NCI-H1694 (cell line): ENCODE measurements around the gene NBDY.
"Not testable (repeated sequence)": the region's sequence is repeated elsewhere in the genome, so short reads cannot be mapped to it uniquely, and the experiment has no call there.

Source experiments
- DNase-seq: peaks from one replicate; lab custom pipeline; 2025; lab: John Stamatoyannopoulos, UW

The NBDY gene

DNA sequence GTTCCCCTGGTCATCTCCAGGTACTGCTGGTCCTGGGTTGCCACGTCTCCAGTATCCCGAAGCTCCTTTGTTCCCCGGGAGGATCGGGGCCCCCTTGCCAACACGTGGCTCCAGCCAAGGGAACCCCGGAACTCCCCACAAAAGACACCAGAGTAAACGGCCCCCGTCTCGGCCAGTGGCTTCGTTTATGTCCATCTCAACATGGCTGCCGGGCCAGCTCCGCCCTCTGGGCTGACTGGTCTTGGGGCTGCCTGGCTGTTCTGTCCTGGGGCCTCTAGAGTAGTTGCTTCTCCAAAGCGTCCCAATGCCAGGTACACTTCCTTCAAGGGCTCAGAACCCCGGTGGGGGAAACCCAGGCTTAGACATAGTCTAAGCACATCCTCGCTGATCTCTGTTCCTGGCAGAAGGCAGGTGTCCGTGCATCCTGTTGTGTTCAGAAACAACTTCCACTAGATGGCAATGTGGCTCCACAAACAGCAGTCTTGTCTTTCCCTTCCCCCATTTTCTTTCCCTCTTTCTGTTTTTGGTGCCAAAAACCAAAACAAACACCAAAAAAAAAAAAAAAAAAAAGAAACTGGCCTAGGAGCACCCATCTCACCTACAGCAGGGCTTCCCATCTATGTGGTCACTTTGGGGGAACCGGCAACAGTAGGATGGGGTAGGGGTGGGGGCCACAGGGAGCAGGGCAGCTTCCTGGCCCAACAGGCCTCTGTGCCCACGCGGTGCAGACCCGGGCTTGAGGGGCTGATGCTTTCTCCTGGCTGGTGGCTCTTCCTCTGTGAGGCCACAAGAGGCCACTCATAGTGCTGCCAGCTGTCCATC lies 35.3 kb downstream of the NBDY start:
- DNase-seq: no peak

DNA sequence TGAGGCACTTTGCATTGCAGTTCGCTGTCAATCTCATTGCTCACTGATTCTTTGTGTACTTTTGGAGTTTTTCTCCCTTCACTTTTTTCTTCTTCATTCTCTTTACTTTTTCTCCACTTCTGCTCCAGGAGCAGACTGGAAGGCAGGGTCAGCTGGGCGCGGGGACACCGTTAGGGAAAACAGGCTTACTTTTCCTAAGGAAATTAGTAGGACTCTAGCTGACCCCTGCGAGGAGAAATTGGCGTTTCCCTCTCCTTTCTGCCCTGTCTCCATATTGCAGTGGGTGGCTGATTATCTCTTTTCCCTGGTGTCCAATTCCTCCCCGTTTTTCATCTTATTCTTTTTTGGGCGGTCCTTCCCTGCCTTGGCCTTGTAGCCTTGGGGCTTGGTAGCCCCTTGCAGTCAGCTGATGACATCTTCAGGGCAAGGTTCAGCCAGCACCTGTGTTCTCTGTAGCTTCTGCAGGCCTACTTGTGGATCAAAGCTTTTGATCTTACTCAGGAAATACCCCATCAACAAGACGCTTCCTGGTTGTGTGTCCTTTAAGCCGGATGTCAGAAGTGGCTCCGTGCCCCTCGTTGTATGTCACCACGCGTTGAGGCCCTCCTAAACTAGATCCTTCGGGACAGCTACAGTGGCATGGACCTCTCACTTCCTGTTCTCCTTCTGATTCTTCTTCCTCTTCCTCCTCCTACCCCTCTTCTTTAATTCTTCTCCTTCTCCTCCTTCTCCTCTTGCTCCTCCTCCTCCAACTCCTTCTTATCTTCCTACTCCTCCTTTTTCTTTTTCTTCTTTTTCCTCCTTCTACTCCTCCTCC lies 36.1 kb downstream of the NBDY start:
- DNase-seq: no peak

DNA sequence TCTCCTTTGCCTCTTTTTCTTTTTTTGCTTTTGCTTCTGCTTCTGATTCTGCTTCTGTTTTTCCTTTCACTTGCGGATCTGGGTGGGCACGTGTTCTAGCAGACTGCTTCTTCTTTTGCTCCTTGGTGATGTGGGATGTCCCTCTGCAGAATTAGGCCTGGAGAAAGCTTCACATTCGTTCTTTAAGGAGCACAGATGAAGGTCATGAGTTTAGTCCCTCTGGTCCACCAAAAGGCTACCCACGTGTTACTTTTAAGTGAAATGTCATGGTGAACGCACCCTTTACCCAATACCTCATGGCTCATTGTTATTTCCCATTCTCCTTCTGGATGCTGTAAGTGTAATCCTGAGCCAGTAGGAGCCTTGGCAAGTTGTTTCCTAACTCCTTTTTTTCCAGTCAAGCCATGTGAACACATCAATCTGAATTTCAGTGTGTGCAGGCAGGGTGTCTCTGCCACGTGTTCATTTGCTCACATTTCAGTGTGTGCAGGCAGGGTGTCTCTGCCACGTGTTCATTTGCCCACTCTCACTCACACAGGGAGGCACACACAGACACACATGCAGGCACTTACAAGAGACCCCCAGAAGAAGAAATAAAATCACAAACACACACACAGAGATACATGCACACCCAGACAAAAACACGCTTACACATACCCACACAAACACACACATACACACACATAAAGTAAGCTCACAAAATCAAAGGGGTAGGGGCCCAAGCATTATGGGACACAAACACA lies 36.9 kb downstream of the NBDY start:
- no peak for DNase-seq

DNA sequence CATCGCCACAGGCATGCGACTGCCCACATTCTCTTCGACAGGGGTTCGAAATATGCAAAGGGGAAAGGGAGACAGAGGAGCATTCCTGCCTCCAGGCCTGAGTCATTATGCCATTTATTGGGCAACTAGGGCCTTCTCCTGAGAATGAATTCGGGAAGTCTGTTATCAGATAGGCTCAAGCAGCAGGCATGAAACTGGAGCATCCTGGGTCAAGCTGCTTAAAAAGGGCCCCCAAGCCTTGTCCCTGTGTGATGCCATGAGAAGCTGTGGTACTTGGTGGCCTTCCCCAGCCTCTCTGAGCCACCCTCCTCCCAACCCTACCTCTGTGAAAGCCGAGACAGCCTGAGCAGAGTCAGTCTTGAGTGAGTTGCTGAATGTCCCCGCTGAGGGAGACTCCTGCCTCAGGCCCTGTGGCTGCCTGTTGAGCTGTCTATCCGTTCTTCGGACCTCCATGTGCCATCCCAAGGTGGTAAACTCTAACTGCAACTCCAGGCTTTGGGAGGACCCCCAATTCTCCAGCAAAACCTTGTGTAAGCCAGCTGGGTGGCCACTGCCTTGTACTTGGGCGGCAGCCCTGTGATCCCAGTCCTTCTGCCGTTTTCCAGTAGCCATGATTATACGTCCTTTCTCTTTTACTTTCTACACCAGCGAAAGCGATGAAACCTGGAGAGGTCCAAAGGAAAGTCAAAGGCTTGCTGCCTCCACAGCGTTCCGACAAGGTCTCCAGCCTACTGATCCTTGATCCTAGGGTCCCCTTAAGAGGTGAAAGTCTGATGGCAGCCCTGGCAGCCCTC lies 37.7 kb downstream of the NBDY start:
- no peak for DNase-seq

DNA sequence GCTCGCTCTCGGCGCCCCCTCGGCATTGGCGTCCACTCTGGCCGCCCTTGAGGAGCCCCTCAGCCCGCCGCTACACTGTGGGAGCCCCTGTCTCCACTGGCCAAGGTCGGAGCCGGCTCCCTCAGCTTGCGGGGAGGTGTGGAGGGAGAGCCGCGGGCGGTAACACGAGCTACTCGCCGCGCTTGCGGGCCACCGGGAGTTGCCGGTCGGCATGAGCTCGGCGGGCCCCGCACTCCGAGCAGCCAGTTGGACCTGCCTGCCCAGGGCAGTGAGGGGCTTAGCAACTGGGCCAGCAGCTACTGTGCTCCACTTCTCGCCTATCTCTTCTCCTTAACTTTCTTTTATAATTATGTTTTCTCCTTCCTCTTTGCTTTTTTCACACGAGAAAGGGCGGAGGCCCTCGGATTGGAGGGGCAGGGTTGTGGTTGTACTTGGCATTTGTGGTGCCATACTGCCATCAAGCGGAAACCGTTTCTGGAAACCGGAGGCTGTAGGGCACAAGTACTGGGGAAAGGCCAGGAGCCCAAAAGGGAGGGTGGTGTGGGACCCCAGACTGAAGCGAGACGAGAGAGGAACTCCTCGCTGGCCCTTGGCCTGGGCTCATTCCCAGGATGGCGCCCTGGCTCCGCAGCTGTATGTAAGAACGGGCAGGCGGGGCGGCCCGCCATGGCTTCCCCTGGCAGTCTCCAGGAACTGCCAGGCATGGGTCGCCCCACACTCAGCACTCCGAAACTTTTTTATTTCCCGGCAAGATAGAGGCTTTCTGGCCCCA lies 38.5 kb downstream of the NBDY start:
- DNase-seq: not testable (repeated sequence)

DNA sequence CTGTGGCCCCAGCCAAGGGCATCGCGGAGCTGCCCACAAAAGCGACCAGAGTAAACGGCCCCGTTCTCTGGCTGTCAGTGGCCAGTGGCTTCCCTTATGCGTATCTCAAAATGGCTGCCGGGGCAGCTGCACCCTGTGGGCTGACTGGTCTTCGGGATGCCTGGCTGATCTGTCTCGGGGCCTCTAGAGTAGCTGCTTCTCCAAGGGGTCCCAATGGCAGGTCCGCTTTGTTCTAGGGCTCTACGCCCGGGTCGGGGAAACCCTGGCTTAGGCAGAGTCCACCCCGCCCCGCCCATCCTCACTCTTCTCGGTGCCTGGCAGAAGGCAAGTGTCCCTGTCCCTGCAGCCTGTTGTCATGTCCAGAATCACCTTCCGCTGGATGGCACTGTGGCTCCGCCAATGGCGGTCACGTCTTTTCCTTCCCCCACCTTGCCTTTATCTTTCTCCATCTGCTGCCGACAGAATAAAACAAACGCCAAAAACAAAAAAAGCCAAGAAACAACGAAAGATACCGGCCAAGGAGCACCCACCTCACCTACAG lies 39.1 kb downstream of the NBDY start:
- not testable (repeated sequence) for DNase-seq

GRCh38 chrX:56772675-56773521 lies 43.9 kb downstream of the NBDY start:
- not testable (repeated sequence) for DNase-seq

GRCh38 chrX:56773522-56774060 lies 44.5 kb downstream of the NBDY start:
- DNase-seq: not testable (repeated sequence)

DNA sequence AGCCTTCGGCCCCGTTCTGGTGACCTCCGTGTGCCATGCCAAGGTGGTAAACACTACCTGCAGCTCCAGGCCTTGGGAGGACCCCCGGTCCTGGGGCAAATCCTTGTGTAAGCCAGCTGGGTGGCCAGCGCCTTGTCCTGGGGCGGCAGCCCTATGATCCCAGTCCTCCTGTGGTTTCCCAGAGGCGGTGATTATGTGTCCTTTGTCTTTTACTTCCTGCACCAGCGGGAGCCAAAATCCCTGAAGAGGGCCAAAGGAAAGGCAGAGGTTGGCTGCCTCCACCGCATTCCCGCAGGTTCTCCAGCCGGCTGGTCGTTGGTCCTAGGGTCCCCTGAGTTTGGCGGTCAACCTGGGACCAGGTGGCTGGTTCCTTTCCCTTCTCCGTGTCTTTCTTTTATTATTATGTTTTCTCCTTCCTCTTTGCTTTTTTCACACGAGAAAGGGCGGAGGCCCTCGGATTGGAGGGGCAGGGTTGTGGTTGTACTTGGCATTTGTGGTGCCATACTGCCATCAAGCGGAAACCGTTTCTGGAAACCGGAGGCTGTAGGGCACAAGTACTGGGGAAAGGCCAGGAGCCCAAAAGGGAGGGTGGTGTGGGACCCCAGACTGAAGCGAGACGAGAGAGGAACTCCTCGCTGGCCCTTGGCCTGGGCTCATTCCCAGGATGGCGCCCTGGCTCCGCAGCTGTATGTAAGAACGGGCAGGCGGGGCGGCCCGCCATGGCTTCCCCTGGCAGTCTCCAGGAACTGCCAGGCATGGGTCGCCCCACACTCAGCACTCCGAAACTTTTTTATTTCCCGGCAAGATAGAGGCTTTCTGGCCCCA lies 49.3 kb downstream of the NBDY start:
- not testable (repeated sequence) for DNase-seq

DNA sequence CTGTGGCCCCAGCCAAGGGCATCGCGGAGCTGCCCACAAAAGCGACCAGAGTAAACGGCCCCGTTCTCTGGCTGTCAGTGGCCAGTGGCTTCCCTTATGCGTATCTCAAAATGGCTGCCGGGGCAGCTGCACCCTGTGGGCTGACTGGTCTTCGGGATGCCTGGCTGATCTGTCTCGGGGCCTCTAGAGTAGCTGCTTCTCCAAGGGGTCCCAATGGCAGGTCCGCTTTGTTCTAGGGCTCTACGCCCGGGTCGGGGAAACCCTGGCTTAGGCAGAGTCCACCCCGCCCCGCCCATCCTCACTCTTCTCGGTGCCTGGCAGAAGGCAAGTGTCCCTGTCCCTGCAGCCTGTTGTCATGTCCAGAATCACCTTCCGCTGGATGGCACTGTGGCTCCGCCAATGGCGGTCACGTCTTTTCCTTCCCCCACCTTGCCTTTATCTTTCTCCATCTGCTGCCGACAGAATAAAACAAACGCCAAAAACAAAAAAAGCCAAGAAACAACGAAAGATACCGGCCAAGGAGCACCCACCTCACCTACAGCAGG lies 50.0 kb downstream of the NBDY start:
- DNase-seq: not testable (repeated sequence)

DNA sequence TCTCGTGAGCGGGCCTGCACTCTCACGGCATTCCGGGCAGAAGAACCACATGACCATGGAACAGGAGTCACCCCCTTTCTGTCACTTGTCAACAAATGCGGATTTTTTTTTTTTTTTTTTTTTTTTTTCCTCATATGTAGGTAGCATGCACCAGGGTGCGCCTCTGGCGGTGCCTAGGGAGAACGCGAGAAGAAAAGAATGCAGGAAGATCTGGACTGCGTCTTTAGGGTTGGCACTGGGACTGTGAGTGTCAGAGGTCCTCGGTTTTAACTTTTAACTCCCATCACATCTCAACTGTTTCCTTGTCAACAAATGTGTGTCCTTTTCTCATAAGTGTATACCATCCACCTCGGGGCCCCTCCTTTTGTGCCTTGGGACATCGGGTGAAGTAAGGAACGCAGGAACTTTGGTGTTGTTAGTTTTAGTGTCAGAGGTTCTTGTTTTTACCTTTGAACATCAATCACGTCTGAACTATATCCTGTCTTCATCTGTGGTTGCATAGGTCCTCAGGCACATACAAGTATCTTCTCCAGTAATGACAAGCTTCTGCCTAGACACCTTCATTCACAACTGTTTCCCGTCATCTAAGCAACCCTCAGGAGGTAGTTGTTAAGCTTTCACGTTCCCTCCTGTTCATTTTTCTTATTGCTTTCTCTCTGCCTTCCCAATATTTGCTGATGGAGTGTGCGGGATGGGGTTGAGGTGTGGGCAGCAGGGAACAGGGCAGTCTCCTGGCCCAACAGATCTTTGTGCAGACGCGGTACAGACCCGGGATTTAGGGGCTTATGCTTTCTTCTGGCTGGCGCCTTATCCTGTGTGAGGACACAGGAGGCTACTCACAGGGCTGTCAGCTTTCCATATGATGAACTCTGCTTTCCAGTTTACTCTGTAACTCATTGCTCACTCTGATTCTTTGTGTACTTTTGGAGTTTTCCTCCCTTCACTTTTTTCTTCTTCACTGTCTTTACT lies 51.9 kb downstream of the NBDY start:
- not testable (repeated sequence) for DNase-seq

DNA sequence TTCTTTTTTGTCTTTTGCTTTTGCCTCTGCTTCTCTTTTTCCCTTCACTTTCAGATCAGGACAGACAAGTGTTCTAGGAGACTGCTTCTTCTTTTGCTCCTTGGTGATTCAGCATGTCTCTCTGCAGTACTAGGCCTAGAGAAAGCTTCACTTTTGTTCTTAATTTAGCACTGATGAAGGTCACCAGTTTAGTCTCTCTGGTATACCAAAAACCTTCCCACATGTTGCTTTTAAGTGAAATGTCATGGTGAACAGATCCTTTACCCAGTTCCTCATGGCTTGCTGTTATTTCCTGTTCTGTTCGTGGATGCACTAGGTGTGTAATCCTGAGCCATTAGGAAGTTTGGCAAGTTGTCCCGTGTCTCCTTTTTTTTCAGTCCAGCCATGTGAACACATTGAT lies 53.3 kb downstream of the NBDY start:
- no peak for DNase-seq

GRCh38 chrX:56782791-56783449 lies 53.9 kb downstream of the NBDY start:
- DNase-seq: no peak

DNA sequence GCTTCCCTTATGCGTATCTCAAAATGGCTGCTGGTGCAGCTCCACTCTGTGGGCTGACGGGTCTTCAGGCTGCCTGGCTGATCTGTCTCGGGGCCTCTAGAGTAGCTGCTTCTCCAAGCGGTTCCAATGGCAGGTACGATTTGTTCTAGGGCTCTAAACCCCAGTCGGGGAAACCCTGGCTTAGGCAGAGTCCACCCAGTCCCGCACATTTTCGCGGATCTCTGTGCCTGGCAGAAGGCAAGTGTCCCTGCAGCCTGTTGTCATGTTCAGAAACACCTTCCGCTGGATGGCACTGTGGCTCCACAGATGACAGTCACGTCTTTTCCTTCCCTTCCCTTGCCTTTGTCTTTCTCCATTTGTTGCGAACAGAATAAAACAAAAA lies 54.4 kb downstream of the NBDY start:
- no peak for DNase-seq

DNA sequence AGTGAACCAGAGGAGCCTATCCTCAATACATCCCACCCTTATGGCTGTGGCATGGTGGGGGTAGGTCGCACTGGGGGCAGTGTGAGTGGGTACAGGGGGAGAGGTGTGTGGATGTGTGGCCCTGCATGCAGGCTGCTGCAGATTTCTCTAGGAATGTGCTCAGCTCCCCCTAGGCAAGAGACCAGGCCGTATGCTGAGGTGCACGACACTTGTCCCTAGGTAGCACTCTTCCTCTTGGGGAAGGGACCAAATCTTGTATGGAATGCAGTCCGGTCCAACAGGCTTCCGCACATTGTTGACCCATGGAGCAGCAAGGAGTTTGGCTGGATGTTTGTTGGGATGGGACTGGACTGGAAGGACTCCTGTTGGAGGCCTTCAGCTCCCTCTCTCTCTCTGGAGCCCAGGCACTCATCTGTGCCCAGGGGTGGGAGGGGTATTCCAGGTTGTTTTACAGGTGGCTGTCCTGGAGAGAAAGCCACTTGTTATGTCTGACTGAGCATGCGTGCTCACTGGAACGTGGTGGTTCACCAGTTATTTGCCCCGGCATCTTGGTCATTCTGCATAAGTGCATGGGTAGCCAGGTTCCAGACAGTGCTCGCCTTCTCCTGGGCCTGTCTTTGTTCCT lies 55.1 kb downstream of the NBDY start:
- DNase-seq: no peak

GRCh38 chrX:56784666-56785065 lies 55.6 kb downstream of the NBDY start:
- DNase-seq: no peak
